Fibroblast of mammary gland (primary cell): ENCODE data around the gene ASH1L.

Experiments used
- DNase-seq: peaks from one replicate; pipeline ENCODE4 v3.0.0-alpha.2; 2010; ENCODE audit warnings: low read depth
- H3K4me3 ChIP-seq: 2 replicates; pipeline ENCODE4 v1.5.1; 2011; ENCODE audit warnings: low read depth, mild to moderate bottlenecking, low read length, moderate library complexity; ENCODE audit not compliant: control insufficient read depth
- CTCF ChIP-seq: conservative IDR thresholded peaks from 2 replicates; pipeline ENCODE4 v1.5.1; 2011; ENCODE audit warnings: low read depth, low read length, inconsistent platforms; ENCODE audit not compliant: control insufficient read depth, insufficient read depth

The ASH1L gene

DNA sequence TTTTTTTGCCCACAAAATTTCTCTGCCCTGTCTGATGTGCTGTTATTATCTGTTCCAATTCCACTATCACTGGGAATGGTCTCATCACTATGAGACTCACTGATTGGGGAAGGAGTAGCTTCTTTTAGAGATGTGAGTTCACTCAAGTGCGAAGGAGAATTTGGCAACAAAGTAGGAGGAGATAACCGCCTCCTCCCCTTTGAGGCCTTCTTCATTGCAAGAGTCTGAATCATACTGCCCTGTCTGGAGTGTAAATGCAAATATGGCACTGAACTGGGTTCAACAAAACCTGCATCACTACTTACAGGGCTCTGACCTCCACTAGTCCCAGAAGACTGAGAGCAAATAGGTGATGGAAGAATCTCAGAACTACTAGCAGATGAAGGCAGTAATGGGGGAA, 83.4 kb downstream of the ASH1L start:
- TF ChIP-seq CTCF: no peak
- H3K4me3 ChIP-seq: no peak overlapping the region
- peak; percentile 80 for DNase-seq

- no peak overlapping the region for H3K4me3 ChIP-seq
- no peak for TF ChIP-seq CTCF
- DNase-seq: no peak
Observed at GRCh38 chr1:155478270-155478852, 84.2 kb downstream of the ASH1L start.

DNA sequence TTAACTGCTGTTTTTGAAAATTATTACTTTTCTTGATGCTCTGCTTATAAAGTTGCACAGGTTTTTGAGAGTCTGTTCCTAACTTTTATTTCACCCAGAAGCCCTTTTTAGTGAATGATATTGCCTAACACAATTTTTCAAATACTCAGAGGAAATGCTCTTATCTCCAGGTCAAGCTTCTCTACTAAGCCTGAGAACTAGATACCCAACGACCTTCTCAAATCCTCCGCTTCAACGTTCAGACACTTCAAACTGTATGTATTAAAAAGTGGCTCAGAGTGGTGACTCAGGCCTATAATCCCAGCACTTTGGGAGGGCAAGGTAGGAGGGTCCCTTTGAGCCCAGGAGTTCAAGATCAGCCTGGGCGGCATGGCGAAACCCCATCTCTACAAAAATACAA, 88.5 kb downstream of the ASH1L start:
- no peak for TF ChIP-seq CTCF
- H3K4me3 ChIP-seq: no peak overlapping the region
- no peak for DNase-seq

DNA sequence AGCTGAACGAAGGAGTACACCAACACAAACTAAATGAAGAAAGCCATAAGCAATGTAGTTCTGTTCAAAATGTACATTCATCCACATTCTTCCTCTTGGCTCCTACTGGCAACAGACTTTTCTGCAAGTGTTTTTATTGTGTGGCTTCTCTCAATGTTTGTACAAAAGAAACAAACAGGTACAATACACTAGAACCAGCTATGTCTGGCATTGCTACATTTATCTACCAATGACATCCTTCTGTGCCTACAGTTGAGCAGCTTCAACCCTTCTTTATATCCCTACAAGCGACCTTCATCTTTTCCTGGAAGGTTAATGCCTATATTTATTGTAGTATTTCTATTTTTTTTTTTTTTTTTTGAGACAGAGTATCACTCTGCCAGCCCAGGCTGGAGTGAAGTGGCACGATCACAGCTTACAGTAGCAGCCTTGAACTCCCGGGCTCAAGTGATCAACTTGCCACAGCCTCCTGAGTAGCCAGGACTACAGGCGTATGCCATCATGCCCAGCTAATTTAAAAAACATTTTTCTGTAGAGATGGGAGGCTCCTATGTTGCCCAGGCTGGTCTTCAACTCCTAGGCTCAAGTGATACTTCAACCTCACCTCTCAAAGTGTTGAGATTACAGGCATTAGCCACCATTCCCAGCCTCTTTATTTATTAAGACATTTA, 89.3 kb downstream of the ASH1L start:
- no peak overlapping the region for H3K4me3 ChIP-seq
- no peak for DNase-seq
- TF ChIP-seq CTCF: no peak

DNA sequence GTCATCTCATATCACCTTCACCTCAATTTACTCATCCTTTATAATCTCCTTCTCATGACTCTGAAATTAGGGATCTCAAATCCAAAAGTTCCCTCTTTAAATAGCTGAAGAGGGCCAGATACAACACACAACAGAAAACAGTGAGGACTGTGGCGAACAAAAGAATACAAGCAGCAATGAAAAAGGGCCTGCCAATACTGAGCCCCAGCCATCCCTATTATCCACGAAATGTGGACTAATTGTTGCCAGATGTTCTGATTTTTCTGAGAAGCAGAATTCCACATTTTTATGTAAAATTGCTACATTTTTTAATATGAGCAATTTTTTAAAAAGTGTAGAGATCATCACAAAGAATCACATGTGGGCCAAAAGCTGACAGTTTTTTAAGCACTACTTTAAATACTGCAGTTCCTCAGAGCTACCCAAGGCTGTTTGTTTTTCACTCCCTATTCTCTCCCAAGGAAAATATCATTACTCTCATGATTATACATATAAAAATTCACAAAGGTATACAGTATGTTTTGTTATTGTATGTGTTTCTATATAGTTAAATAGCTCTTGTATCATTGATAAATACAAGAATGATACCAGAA, 90.0 kb downstream of the ASH1L start:
- DNase-seq: no peak
- no peak overlapping the region for H3K4me3 ChIP-seq
- TF ChIP-seq CTCF: no peak

- H3K4me3 ChIP-seq: no peak overlapping the region
- no peak for DNase-seq
- TF ChIP-seq CTCF: no peak
Observed at GRCh38 chr1:155471891-155472290, 90.7 kb downstream of the ASH1L start.
